Kidney (tissue), 14 donors: Measurements from ENCODE around the gene RNF145. TPM values are rescaled to one million over a fixed set of nuclear protein-coding genes. Genes with fewer than 3 reads are reported as not detected.

Experiments used
- DNase-seq, 5 donors: peaks; one replicate each; pipeline ENCODE4 v3.0.0-alpha.2; 2013 to 2020
- FAIRE-seq: peaks from 2 replicates; lab custom pipeline; 2012; peaks lifted over from hg19 to GRCh38; lab: Jason Lieb, UNC
- H3K27ac ChIP-seq, 2 donors: one replicate each; pipeline ENCODE4 v1.7.0; 2013; ENCODE audit warnings: low read depth in 2 of 2, low read length in 2 of 2, inconsistent platforms in 1 of 2
- H3K27me3 ChIP-seq: one replicate; pipeline ENCODE4 v1.7.1; 2013; ENCODE audit warnings: low read length, inconsistent platforms; ENCODE audit not compliant: control insufficient read depth, insufficient read depth
- H3K36me3 ChIP-seq, 3 donors: one replicate each; pipeline versions ENCODE4 v1.7.0 to v1.7.1; 2013; ENCODE audit warnings: low read length in 3 of 3, control low read depth in 1 of 3, inconsistent platforms in 1 of 3; ENCODE audit not compliant: insufficient read depth in 3 of 3, control insufficient read depth in 2 of 3
- H3K4me1 ChIP-seq, 3 donors: one replicate each; pipeline versions ENCODE4 v1.7.0 to v1.7.1; 2013; ENCODE audit warnings: low read length in 3 of 3, inconsistent platforms in 1 of 3, low read depth in 1 of 3; ENCODE audit not compliant: control insufficient read depth in 2 of 3, insufficient read depth in 2 of 3
- H3K4me3 ChIP-seq, 3 donors: one replicate each; pipeline versions ENCODE4 v1.7.0 to v1.8.1; 2013; ENCODE audit warnings: low read length in 3 of 3, control low read depth in 1 of 3, inconsistent platforms in 1 of 3
- H3K9ac ChIP-seq, 3 donors: one replicate each; pipeline versions ENCODE4 v1.7.0 to v1.7.1; 2013; ENCODE audit warnings: low read length in 3 of 3, control low read depth in 1 of 3, inconsistent platforms in 1 of 3
- H3K9me3 ChIP-seq, 3 donors: one replicate each; pipeline versions ENCODE4 v1.7.0 to v1.7.1; 2013; ENCODE audit warnings: low read length in 3 of 3, control low read depth in 1 of 3, inconsistent platforms in 1 of 3; ENCODE audit not compliant: control insufficient read depth in 2 of 3, insufficient read depth in 1 of 3
- CTCF ChIP-seq: IDR thresholded peaks from 3 replicates; pipeline ENCODE4 v1.5.1; 2012; ENCODE audit warnings: mild to moderate bottlenecking, moderate library complexity, borderline replicate concordance; ENCODE audit not compliant: insufficient read depth; ENCODE audit errors: extremely low read depth
- intact Hi-C: fragments of 100-400 bp; cut with DNase I; formaldehyde crosslinking; loops from one replicate; pipeline ENCODE4 v1.11.1; 2022
- polyA plus RNA-seq: library from polyadenylated mRNA; stranded (reverse); fragments of 350-450 nt; fragmentation: Illumina TruSeq; extraction: RNeasy Lipid Tissue Mini Kit (QIAGEN cat#74804); gene quantifications from one replicate; pipeline ENCODE4 v1.2.3, GENCODE V29; 2014; ENCODE audit warnings: low read depth, low replicate concordance; ENCODE audit not compliant: insufficient read depth
- total RNA-seq: library from RNA; stranded (reverse); fragmentation: NEBNext Ultra II Directional; extraction: Animal tissue kit (Norgen Biotek cat#: 25700); gene quantifications from one replicate; pipeline ENCODE4 v1.2.1, GENCODE V29; 2021
- donor health status: control.
- donor health status: control.
- donor health status: control.
- donor health status: control.
- donor health status: control.
- donor health status: DM: yes; HTN: yes; CAD: no.
- donor health status: Normal renal cell carcinoma (clear cell type).

Gene RNF145
- total and polyA plus RNA-seq, 2 donors from 2014 or later, result 29.6 to 66.5 TPM

- H3K9me3 ChIP-seq, result no peaks in the 10 kb centered on the region
- H3K36me3 ChIP-seq, result peaks cover 0 to 2% (median 0%) of the 10 kb centered on the region in 3 donors
- H3K4me3 ChIP-seq, result no peak overlapping the region
- FAIRE-seq, result no peak
- no peak for TF ChIP-seq CTCF
- no peak overlapping the region for H3K27ac ChIP-seq
- DNase-seq, result no peak
- intact Hi-C loops, result no loop called here
- no peaks in the 10 kb centered on the region for H3K4me1 ChIP-seq
- H3K9ac ChIP-seq, result no peak overlapping the region
- no peaks in the 10 kb centered on the region for H3K27me3 ChIP-seq
Observed at GRCh38 chr5:159174511-159175168, 34.7 kb downstream of the RNF145 start.

GRCh38 chr5:159171274-159171673 is 38.1 kb downstream of the RNF145 start:
- Histone ChIP-seq H3K4me1 (no peaks in the 10 kb centered on the region), H3K9ac (no peak overlapping the region), H3K4me3 (no peak overlapping the region), H3K27me3 (no peaks in the 10 kb centered on the region), H3K9me3 (no peaks in the 10 kb centered on the region), H3K27ac (no peak overlapping the region), H3K36me3 (peaks cover 0 to 4% (median 0%) of the 10 kb centered on the region in 3 donors)
- intact Hi-C loops, result no loop called here
- DNase-seq, result no peak
- no peak for FAIRE-seq
- TF ChIP-seq CTCF, result no peak

DNA sequence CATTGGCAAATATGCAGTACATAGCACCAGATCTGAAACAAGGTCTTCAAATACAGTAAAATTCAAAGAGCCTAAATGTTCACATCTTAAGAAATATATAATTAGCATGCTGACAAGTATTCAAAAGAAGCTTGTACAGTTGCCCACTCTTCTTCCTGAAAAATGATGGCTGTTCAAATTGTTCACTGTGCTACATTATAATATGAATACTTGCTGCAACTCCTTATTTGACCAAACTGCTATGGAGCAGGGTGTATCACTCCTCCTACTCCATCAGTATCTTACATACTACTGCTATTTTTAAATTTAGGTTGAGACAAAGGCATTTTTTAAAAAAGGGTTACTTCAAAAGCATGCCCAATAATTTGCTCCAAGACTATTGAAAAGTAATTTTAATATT is 39.3 kb downstream of the RNF145 start:
- no peak overlapping the region for H3K9ac ChIP-seq
- H3K27me3 ChIP-seq, result no peaks in the 10 kb centered on the region
- no peak for TF ChIP-seq CTCF
- no peaks in the 10 kb centered on the region for H3K9me3 ChIP-seq
- no peaks in the 10 kb centered on the region for H3K4me1 ChIP-seq
- H3K27ac ChIP-seq, result no peak overlapping the region
- no peak overlapping the region for H3K4me3 ChIP-seq
- DNase-seq, result no peak
- H3K36me3 ChIP-seq, result peaks cover 0 to 2% (median 0%) of the 10 kb centered on the region in 3 donors
- intact Hi-C loops, result no loop called here
- FAIRE-seq, result no peak

GRCh38 chr5:159166416-159166815 is 42.9 kb downstream of the RNF145 start:
- H3K4me1 ChIP-seq, result no peaks in the 10 kb centered on the region
- no peaks in the 10 kb centered on the region for H3K27me3 ChIP-seq
- H3K36me3 ChIP-seq, result peaks cover 0 to 2% (median under 1%) of the 10 kb centered on the region in 3 donors
- no peak overlapping the region for H3K27ac ChIP-seq
- H3K9me3 ChIP-seq, result no peaks in the 10 kb centered on the region
- DNase-seq, result no peak
- H3K9ac ChIP-seq, result no peak overlapping the region
- no peak overlapping the region for H3K4me3 ChIP-seq
- intact Hi-C loops, result no loop called here
- TF ChIP-seq CTCF, result no peak
- FAIRE-seq, result no peak
